AG08396 (cell line): ENCODE measurements around the gene LRP5.
A peak's percentile ranks its signal among the peaks of the same experiment; 100 is the strongest.
"Not testable (repeated sequence)": the region's sequence is repeated elsewhere in the genome, so short reads cannot be mapped to it uniquely, and the experiment has no call there.

Experiments
- DNase-seq: peaks from one replicate; pipeline ENCODE4 v3.0.0; 2012; ENCODE audit warnings: low spot score, mixed read lengths

LRP5 gene

GRCh38 chr11:68423481-68423880 is 111.1 kb downstream of the LRP5 start:
- DNase-seq = no peak

- no peak for DNase-seq
Observed at GRCh38 chr11:68424101-68424632, 111.8 kb downstream of the LRP5 start.

GRCh38 chr11:68424981-68425865 is 112.8 kb downstream of the LRP5 start:
- no peak for DNase-seq

- no peak for DNase-seq
Observed at GRCh38 chr11:68425866-68426380, 113.5 kb downstream of the LRP5 start.

GRCh38 chr11:68429661-68430060 is 117.3 kb downstream of the LRP5 start:
- no peak for DNase-seq

GRCh38 chr11:68430384-68430783 is 118.0 kb downstream of the LRP5 start:
- no peak for DNase-seq

- no peak for DNase-seq
Observed at GRCh38 chr11:68430801-68431200, 118.4 kb downstream of the LRP5 start.

GRCh38 chr11:68431984-68432645 is 119.7 kb downstream of the LRP5 start:
- DNase-seq = no peak

GRCh38 chr11:68432874-68433273 is 120.5 kb downstream of the LRP5 start:
- no peak for DNase-seq

GRCh38 chr11:68433541-68433940 is 121.2 kb downstream of the LRP5 start:
- no peak for DNase-seq

- not testable (repeated sequence) for DNase-seq
Observed at GRCh38 chr11:68434159-68434558, 121.8 kb downstream of the LRP5 start.

GRCh38 chr11:68436162-68436888 is 123.9 kb downstream of the LRP5 start:
- no peak for DNase-seq

- peak; percentile 93 for DNase-seq
Observed at GRCh38 chr11:68436985-68437926, 124.9 kb downstream of the LRP5 start.

- no peak for DNase-seq
Observed at GRCh38 chr11:68437927-68438657, 125.7 kb downstream of the LRP5 start.

- DNase-seq = no peak
Observed at GRCh38 chr11:68438658-68439259, 126.4 kb downstream of the LRP5 start.

GRCh38 chr11:68439355-68440065 is 127.1 kb downstream of the LRP5 start:
- no peak for DNase-seq

- DNase-seq = no peak
Observed at GRCh38 chr11:68440224-68440623, 127.8 kb downstream of the LRP5 start.

GRCh38 chr11:68441466-68442230 is 129.3 kb downstream of the LRP5 start:
- no peak for DNase-seq
